Measurements from ENCODE around the gene PECR. TPM values are rescaled to one million over a fixed set of nuclear protein-coding genes. Genes with fewer than 3 reads are reported as not detected.

PECR gene
- total and polyA plus RNA-seq, 9 donors, result 7.0 to 15.0 (median 11.5) TPM

- Histone ChIP-seq H3K36me3 (no peaks in the 10 kb centered on the region), H3K9me3 (no peaks in the 10 kb centered on the region), H3K4me1 (ENCODE audit: insufficient read depth) (no peaks in the 10 kb centered on the region), H3K27ac (no peak overlapping the region), H3K27me3 (no peaks in the 10 kb centered on the region), H3K4me3 (no peak overlapping the region)
- intact Hi-C loops (cut with DNase I), result no loop called here
- TF ChIP-seq EP300 (IDR thresholded peaks at IDR 0.05), result no peak
- TF ChIP-seq, protein P1, sequence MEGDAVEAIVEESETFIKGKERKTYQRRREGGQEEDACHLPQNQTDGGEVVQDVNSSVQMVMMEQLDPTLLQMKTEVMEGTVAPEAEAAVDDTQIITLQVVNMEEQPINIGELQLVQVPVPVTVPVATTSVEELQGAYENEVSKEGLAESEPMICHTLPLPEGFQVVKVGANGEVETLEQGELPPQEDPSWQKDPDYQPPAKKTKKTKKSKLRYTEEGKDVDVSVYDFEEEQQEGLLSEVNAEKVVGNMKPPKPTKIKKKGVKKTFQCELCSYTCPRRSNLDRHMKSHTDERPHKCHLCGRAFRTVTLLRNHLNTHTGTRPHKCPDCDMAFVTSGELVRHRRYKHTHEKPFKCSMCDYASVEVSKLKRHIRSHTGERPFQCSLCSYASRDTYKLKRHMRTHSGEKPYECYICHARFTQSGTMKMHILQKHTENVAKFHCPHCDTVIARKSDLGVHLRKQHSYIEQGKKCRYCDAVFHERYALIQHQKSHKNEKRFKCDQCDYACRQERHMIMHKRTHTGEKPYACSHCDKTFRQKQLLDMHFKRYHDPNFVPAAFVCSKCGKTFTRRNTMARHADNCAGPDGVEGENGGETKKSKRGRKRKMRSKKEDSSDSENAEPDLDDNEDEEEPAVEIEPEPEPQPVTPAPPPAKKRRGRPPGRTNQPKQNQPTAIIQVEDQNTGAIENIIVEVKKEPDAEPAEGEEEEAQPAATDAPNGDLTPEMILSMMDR (IDR thresholded peaks at IDR 0.05), result no peak
- TF ChIP-seq POLR2A (IDR thresholded peaks at IDR 0.05), result no peak
- WGBS, 3 donors, result 68 to 91% (median 90%) methylated on average over 3 of the region's 3 CpGs
- no peak for DNase-seq
These were observed 38.4 kb upstream of the PECR start for GRCh38 chr2:216119986-216120385.

GRCh38 chr2:216119146-216119545, 37.5 kb upstream of the PECR start:
- intact Hi-C loops (cut with DNase I), result no loop called here
- no peak for TF ChIP-seq POLR2A (IDR thresholded peaks at IDR 0.05)
- TF ChIP-seq, protein P1 (IDR thresholded peaks at IDR 0.05), result no peak
- TF ChIP-seq EP300 (IDR thresholded peaks at IDR 0.05), result no peak
- 81 to 91% (median 86%) methylated on average over 2 of the region's 2 CpGs for WGBS, 3 donors
- no peak overlapping the region for H3K27ac ChIP-seq
- H3K4me1 ChIP-seq (ENCODE audit: insufficient read depth), result no peaks in the 10 kb centered on the region
- no peaks in the 10 kb centered on the region for H3K27me3 ChIP-seq
- H3K9me3 ChIP-seq, result no peaks in the 10 kb centered on the region
- DNase-seq, result no peak
- no peak overlapping the region for H3K4me3 ChIP-seq
- H3K36me3 ChIP-seq, result no peaks in the 10 kb centered on the region

DNA sequence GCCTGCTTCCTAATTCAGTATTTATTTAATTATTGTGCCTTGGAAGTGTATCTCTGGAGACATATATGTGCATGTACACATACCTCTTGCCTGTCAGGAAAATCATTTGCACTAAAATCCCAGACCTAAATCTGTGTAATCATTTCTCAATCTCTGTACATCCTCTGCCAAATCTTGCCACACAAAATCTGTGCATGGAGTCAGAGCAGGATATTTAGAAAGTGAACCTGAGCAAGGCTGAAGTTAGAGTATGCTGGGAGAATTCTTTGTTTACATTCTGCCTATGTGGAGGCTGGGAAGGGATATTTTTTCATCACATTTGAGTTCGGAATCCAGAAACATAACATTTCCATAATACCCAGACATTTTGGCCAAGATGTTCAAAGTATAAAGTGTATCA, 36.9 kb upstream of the PECR start:
- no peak overlapping the region for H3K4me3 ChIP-seq
- no peak for DNase-seq
- no peaks in the 10 kb centered on the region for H3K36me3 ChIP-seq
- intact Hi-C loops (cut with DNase I), result no loop called here
- no peaks in the 10 kb centered on the region for H3K27me3 ChIP-seq
- TF ChIP-seq EP300 (IDR thresholded peaks at IDR 0.05) (no peak), POLR2A (IDR thresholded peaks at IDR 0.05) (no peak)
- TF ChIP-seq, protein P1 (IDR thresholded peaks at IDR 0.05), result no peak
- no peak overlapping the region for H3K27ac ChIP-seq
- 74 to 76% (median 75%) methylated on average over 1 of the region's 1 CpG for WGBS, 3 donors
- no peaks in the 10 kb centered on the region for H3K4me1 ChIP-seq (ENCODE audit: insufficient read depth)
- no peaks in the 10 kb centered on the region for H3K9me3 ChIP-seq

DNA sequence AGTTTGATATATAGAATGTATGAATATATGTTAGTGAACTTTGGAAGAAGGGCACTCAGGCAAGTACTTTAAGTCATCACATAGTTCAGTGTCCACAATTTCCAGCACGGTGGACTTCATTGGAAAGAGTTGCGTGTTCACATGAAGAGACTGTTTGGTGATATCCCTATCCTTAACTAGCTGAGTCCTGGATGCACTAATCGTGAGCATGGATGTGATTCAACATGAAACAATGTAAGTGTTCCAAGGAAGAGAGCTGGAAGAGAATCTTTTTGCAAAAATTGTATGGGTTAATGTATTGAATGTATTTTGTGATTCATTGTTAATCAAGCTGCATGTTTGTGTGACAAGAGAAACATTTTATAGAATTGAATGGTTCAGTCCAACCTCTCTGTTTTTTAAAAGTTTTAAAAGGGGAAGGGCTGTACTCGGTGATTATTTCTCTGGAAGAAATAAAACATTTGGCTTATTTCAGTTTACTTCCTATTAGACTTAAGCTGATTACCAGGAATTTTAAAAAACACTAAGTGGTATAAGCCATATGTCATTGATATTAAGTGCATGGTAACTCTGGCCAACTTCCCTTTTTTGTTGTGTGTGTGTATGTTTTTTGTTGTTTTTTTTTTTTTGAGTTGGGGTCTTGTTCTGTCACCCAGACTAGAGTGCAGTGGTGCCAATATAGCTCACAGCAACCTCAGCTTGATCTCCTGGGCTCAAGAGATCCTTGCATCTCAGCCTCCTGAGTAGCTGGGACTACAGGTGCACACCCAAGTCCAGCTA, 36.1 kb upstream of the PECR start:
- Histone ChIP-seq H3K9me3 (no peaks in the 10 kb centered on the region), H3K36me3 (no peaks in the 10 kb centered on the region), H3K4me3 (no peak overlapping the region), H3K27ac (no peak overlapping the region), H3K27me3 (no peaks in the 10 kb centered on the region), H3K4me1 (ENCODE audit: insufficient read depth) (no peaks in the 10 kb centered on the region)
- TF ChIP-seq, protein P1 (IDR thresholded peaks at IDR 0.05), result no peak
- no peak for TF ChIP-seq EP300 (IDR thresholded peaks at IDR 0.05)
- no peak for TF ChIP-seq POLR2A (IDR thresholded peaks at IDR 0.05)
- intact Hi-C loops (cut with DNase I), result no loop called here
- whole genome bisulfite sequencing, 3 donors, result 60 to 62% (median 62%) methylated on average over 4 of the region's 4 CpGs
- DNase-seq, result no peak
